GM21529 (cell line): ENCODE results near the gene BCAS3.
"Not testable (repeated sequence)": the region's sequence is repeated elsewhere in the genome, so short reads cannot be mapped to it uniquely, and the experiment has no call there.

Experiments used
- ATAC-seq: cut with Tn5 transposase; IDR thresholded peaks from one replicate; pipeline ENCODE4 v1.9.1; 2021; ENCODE audit not compliant: unreplicated experiment

BCAS3 gene

GRCh38 chr17:60923000-60923399 is 245.3 kb downstream of the BCAS3 start:
- ATAC-seq: no peak

GRCh38 chr17:60926466-60927183 is 249.0 kb downstream of the BCAS3 start:
- no peak for ATAC-seq

- ATAC-seq: no peak
These were observed 256.1 kb downstream of the BCAS3 start for GRCh38 chr17:60933739-60934138.

- ATAC-seq: no peak
These were observed 257.1 kb downstream of the BCAS3 start for GRCh38 chr17:60934723-60935122.

- ATAC-seq: not testable (repeated sequence)
These were observed 258.3 kb downstream of the BCAS3 start for GRCh38 chr17:60935991-60936390.

GRCh38 chr17:60939318-60939717 is 261.7 kb downstream of the BCAS3 start:
- ATAC-seq: no peak

- ATAC-seq: no peak
These were observed 263.4 kb downstream of the BCAS3 start for GRCh38 chr17:60941028-60941427.

GRCh38 chr17:60941571-60941970 is 263.9 kb downstream of the BCAS3 start:
- ATAC-seq: no peak

- no peak for ATAC-seq
These were observed 267.1 kb downstream of the BCAS3 start for GRCh38 chr17:60944751-60945150.

GRCh38 chr17:60947100-60947499 is 269.4 kb downstream of the BCAS3 start:
- ATAC-seq: no peak

GRCh38 chr17:60947543-60947942 is 269.9 kb downstream of the BCAS3 start:
- no peak for ATAC-seq

GRCh38 chr17:60952747-60953146 is 275.1 kb downstream of the BCAS3 start:
- no peak for ATAC-seq

- ATAC-seq: no peak
These were observed 281.4 kb downstream of the BCAS3 start for GRCh38 chr17:60959011-60959410.

GRCh38 chr17:60959696-60960095 is 282.0 kb downstream of the BCAS3 start:
- no peak for ATAC-seq

GRCh38 chr17:60960398-60961065 is 282.9 kb downstream of the BCAS3 start:
- ATAC-seq: no peak

GRCh38 chr17:60964160-60964559 is 286.5 kb downstream of the BCAS3 start:
- no peak for ATAC-seq

GRCh38 chr17:60968266-60968665 is 290.6 kb downstream of the BCAS3 start:
- no peak for ATAC-seq

- no peak for ATAC-seq
These were observed 291.9 kb downstream of the BCAS3 start for GRCh38 chr17:60969500-60970037.

- no peak for ATAC-seq
These were observed 293.1 kb downstream of the BCAS3 start for GRCh38 chr17:60970741-60971140.

GRCh38 chr17:60971515-60972369 is 294.1 kb downstream of the BCAS3 start:
- ATAC-seq: no peak

- not testable (repeated sequence) for ATAC-seq
These were observed 299.2 kb downstream of the BCAS3 start for GRCh38 chr17:60976861-60977260.
